ENCODE data around the gene ZNF592.

The ZNF592 gene

DNA sequence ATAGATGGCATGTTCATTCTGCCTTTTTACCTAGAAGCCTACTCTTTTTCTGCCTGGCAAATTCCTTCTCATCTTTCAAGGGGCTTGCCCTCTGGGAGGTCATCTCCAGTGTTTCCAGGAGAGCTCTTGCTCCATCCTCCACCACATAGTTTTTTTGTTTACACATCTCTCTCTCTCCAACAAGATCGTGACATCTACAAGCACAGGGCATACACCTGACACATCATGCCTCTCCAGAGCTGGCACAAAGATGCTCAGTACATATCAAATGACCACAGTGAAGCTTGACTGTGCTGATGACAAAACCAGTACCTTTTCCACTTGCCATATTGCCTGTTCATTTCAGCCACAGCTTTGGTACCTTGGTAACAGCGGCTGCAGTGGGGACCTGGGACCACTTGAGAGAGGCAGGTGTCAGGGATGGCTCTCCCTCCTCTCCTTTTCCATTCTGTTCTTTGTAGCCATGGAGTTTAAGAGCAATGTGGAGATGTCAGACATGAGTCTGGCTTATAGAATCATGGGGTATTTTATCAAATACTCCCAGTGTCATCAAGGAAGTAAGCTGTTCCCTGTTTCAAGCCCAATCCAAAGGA is 84.2 kb downstream of the ZNF592 start:
- DNase-seq (ENCODE audit: low read depth in 1 of 2, low spot score in 1 of 2) = no peak
- no peak overlapping the region for H3K4me3 ChIP-seq (replicated peaks; ENCODE audit: insufficient read depth, low read length)
- TF ChIP-seq POLR2AphosphoS5 (IDR thresholded peaks at IDR 0.05; ENCODE audit: low read depth) = no peak
- TF ChIP-seq, protein P1, sequence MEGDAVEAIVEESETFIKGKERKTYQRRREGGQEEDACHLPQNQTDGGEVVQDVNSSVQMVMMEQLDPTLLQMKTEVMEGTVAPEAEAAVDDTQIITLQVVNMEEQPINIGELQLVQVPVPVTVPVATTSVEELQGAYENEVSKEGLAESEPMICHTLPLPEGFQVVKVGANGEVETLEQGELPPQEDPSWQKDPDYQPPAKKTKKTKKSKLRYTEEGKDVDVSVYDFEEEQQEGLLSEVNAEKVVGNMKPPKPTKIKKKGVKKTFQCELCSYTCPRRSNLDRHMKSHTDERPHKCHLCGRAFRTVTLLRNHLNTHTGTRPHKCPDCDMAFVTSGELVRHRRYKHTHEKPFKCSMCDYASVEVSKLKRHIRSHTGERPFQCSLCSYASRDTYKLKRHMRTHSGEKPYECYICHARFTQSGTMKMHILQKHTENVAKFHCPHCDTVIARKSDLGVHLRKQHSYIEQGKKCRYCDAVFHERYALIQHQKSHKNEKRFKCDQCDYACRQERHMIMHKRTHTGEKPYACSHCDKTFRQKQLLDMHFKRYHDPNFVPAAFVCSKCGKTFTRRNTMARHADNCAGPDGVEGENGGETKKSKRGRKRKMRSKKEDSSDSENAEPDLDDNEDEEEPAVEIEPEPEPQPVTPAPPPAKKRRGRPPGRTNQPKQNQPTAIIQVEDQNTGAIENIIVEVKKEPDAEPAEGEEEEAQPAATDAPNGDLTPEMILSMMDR (IDR thresholded peaks at IDR 0.05; ENCODE audit: insufficient read depth, low read length) = no peak
- TF ChIP-seq, protein P2, sequence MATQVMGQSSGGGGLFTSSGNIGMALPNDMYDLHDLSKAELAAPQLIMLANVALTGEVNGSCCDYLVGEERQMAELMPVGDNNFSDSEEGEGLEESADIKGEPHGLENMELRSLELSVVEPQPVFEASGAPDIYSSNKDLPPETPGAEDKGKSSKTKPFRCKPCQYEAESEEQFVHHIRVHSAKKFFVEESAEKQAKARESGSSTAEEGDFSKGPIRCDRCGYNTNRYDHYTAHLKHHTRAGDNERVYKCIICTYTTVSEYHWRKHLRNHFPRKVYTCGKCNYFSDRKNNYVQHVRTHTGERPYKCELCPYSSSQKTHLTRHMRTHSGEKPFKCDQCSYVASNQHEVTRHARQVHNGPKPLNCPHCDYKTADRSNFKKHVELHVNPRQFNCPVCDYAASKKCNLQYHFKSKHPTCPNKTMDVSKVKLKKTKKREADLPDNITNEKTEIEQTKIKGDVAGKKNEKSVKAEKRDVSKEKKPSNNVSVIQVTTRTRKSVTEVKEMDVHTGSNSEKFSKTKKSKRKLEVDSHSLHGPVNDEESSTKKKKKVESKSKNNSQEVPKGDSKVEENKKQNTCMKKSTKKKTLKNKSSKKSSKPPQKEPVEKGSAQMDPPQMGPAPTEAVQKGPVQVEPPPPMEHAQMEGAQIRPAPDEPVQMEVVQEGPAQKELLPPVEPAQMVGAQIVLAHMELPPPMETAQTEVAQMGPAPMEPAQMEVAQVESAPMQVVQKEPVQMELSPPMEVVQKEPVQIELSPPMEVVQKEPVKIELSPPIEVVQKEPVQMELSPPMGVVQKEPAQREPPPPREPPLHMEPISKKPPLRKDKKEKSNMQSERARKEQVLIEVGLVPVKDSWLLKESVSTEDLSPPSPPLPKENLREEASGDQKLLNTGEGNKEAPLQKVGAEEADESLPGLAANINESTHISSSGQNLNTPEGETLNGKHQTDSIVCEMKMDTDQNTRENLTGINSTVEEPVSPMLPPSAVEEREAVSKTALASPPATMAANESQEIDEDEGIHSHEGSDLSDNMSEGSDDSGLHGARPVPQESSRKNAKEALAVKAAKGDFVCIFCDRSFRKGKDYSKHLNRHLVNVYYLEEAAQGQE (IDR thresholded peaks at IDR 0.05; ENCODE audit: insufficient replicate concordance, low read depth) = no peak
- no peak for TF ChIP-seq SPI1 (IDR thresholded peaks at IDR 0.05; ENCODE audit: borderline replicate concordance, low read depth)
- TF ChIP-seq GABPA (IDR thresholded peaks at IDR 0.05; ENCODE audit: low read depth) = no peak
- no peaks in the 10 kb centered on the region for H3K27me3 ChIP-seq (ENCODE audit: insufficient read depth, poor library complexity, severe bottlenecking)
- H3K27ac ChIP-seq (replicated peaks) = no peak overlapping the region

DNA sequence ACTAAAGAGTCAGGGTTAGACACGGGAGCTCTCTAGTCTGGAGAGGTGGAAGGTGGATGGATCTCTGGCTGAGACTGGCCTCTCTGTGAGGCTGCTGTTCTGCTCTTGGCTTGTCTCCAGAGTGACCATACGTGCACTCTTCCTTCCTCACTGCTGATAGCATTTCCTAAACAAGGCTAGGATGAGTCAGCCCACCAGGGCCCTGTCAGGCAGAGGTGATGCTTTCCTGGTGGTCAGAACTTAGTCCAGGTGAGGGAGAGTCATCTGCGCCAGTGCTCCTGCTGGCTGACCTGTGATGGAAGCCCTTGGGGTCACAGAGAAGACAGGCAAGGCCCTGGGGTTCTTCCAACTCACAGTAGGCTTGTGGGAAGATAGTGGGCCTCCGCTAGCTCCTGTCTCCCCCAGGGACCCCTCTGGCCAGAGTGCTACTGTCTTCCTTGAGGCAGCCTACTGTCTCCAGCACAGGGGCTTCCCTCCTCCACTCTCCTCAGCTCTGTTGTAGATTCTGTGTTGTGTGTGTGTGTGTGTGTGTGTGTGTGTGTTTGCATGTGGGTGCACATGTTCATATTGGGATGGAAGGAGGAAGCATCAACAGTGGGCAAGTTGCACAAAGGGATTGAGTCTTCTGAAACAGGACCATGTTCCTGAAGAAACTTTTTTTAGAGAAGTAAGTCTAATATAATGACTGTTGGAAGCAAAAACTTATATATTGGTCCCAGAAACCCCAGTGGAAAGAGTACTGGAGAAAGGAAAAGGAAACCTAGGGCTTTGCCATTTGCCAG is 85.2 kb downstream of the ZNF592 start:
- no peaks in the 10 kb centered on the region for H3K27me3 ChIP-seq (ENCODE audit: insufficient read depth, poor library complexity, severe bottlenecking)
- no peak for TF ChIP-seq POLR2AphosphoS5 (IDR thresholded peaks at IDR 0.05; ENCODE audit: low read depth)
- TF ChIP-seq, protein P1 (IDR thresholded peaks at IDR 0.05; ENCODE audit: insufficient read depth, low read length) = no peak
- TF ChIP-seq, protein P2 (IDR thresholded peaks at IDR 0.05; ENCODE audit: insufficient replicate concordance, low read depth) = no peak
- H3K27ac ChIP-seq (replicated peaks) = no peak overlapping the region; the same call in 1 of the 2 replicates
- DNase-seq (ENCODE audit: low read depth in 1 of 2, low spot score in 1 of 2) = peak in 1 of 2 experiments; percentile 51
- H3K4me3 ChIP-seq (replicated peaks; ENCODE audit: insufficient read depth, low read length) = no peak overlapping the region

DNA sequence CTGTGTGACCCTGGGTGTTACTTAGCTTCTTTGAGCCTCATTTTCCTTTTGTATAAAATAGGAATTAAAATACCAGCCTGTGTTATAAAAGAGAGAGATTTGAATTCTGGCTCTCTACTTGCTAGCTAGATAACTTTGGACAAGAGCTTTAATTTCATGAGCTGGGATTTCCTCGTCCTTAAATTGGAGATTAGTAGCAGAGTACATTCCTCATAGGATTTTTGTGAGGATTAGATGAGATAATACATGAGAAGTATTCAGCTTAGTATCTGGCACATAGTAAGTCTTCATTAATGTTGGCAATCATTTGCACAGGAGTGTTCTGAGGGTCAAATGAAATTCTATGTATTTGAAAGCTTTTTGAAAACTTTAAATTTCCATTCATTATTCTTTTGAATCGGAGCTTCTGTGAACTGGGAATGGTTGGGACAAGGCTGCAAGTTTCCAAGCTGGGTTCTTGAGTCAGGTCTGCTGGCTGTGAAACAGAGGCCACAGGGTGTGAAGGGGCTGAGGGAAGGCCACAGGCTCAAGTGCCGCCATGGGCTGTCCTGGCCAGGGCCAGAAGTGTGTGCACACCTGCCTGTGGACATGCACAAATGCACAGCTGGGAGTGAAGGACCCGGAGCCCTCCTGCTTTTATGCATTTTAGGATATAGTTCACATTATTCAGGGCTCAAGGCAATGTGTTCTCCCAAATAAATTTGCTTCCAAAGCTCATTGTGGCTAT is 86.0 kb downstream of the ZNF592 start:
- DNase-seq (ENCODE audit: low read depth in 1 of 2, low spot score in 1 of 2) = no peak
- Histone ChIP-seq H3K27me3 (ENCODE audit: insufficient read depth, poor library complexity, severe bottlenecking) (no peaks in the 10 kb centered on the region), H3K27ac (replicated peaks) (no peak overlapping the region; the same call in 1 of the 2 replicates), H3K4me3 (replicated peaks; ENCODE audit: insufficient read depth, low read length) (no peak overlapping the region)
- TF ChIP-seq SPI1 (IDR thresholded peaks at IDR 0.05; ENCODE audit: borderline replicate concordance, low read depth) (no peak), GABPA (IDR thresholded peaks at IDR 0.05; ENCODE audit: low read depth) (no peak), POLR2AphosphoS5 (IDR thresholded peaks at IDR 0.05; ENCODE audit: low read depth) (no peak)
- TF ChIP-seq, protein P2 (IDR thresholded peaks at IDR 0.05; ENCODE audit: insufficient replicate concordance, low read depth) = no peak
- TF ChIP-seq, protein P1 (IDR thresholded peaks at IDR 0.05; ENCODE audit: insufficient read depth, low read length) = no peak

Data from HL-60 (cell line).